HS-27A (cell line): Measurements from ENCODE around the gene GABBR2.
A peak's percentile ranks its signal among the peaks of the same experiment; 100 is the strongest.

Experiments
- DNase-seq: peaks from one replicate; pipeline ENCODE4 v3.0.0-alpha.2; 2012; ENCODE audit warnings: low read depth, missing footprints

GABBR2 gene

DNA sequence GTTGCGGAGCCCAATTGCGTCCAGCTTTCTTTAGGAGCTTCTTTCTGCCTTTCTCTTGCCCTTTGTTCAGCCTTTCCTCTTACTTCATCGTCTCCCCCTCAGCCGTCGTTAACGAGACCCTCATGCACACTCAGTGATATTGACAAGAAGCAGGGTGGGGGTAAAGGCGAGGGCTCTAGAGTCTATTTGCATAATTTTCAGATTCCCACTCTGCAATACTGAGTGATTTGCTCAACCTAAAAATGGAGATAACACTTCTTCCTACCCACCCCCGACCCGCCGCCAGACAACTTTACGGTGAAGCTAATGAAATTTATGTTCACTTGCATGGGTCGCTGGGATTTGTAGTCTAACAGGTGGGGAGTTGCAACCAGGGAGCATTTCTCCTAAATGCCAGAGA lies 452.0 kb downstream of the GABBR2 start:
- DNase-seq: no peak

DNA sequence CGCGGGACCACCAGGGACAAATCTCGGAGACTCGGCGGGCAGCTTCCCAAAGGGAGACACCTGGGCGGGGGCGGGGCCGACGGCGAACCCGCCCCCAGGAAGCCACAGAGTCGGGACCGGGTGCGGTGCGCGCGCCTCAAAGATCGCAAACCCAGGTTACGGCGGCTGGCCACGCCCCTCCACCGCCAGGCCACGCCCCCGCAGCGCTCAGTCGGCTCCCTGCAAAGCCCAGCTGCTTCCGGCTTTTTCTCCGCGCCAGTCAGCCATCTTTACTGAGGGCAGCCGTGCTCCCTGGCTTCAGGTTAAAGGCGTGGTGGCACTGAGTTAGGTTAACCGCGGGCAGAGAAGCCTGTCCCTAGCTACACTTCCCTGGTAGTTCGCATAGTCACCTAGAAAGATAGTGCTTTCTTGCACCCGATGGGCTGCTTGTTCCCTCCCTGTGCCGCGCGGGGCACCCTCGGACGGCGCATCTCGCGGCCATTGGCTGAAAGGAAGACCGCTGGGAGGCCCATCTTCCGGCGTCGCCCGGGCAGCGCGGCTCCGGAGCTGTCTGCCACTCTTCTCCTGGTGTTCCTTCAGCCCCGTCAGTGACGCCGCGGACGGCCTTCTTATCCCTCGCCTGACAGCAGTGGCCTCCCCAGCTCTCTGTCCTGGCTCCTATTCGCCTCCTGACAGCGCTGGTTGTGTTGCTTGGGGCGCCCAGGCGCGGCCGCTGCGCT lies 453.0 kb downstream of the GABBR2 start, which contains the start of gene TBC1D2:
Gene TBC1D2, minus strand, starts transcription at position 72 of the 719 bp plus-strand sequence. CDS start 108 bp downstream, outside the sequence.
- peak; percentile 89 for DNase-seq

DNA sequence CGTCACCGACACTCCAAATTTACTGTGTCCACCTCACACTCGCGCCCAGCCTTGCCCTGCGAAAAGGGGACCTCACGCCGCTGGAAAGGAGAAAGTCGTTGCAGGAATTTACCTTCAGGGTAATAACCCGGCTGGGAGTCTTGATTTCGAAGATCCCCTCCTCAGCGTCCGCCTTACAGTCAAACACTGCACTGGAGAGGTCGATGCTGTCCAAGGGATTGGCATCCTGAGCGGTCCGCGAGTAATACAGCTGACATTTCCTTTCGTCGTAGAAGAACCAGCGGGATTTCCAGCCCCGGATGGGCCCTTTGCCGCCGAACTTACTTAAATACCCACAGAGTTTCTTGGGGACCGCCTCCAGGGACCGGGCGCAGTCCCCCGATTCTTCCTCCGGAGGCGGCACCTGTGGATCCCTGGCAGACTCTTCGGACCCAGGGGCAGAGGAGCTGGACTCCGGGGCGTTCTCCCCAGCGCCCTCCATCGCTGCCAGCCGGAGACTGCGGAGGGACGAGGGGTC lies 453.6 kb downstream of the GABBR2 start:
- no peak for DNase-seq

DNA sequence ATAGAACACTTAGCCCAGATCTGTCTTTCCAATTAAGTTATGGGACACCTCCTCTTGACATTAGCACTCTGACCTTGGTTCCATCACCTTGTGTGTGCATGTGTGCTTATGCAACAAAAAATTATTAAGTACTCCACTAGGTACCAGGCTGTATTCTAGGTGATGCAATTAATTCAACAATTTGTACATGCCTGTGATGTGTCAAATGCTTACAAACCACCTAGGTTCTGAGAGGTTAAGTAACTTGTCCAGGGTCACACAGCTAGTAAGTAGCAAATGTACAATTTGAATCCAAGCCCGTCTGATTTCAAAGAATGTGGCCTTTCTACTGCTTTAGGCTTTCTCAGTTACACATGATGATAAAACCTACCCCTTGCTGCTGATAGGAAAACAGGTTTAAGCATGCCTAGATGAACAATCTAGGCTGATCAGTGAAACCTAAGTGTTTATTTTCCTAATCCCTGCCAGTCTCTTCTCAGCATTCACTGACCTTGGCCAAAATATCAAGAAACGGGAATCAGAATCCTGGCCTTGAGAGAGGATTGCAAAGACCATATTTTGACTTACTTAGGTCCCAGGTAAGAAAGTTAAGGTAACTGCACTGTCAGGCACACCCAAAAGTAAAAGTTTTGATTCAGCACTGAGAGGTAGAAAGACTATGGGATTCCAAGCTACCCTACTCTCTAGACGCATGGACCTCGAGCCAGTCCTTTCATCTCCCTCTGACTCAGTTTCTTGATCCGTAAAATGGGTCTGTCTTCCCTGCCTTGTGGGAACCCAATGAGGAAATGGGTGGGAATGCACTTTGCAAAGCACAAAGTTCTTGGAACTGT lies 454.3 kb downstream of the GABBR2 start:
- DNase-seq: no peak

DNA sequence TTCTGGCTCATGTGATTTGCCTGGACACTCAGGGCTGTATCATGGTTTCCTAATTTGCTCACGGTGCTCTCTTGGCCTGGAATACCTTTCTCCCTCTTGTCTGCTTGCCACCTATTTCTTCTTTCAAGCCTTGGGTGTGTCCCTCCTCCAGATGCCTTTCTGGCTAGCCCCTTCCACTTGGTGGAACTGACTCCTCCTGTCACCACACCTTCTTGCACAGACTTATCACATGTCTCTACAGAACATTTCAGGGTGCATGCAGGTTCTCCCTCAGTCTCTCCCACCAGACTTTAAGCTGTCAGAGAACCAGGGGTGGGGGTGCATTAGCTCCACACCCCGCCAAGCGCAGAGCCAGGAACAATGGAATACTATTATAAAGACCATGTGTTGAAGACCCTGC lies 455.2 kb downstream of the GABBR2 start:
- DNase-seq: no peak

DNA sequence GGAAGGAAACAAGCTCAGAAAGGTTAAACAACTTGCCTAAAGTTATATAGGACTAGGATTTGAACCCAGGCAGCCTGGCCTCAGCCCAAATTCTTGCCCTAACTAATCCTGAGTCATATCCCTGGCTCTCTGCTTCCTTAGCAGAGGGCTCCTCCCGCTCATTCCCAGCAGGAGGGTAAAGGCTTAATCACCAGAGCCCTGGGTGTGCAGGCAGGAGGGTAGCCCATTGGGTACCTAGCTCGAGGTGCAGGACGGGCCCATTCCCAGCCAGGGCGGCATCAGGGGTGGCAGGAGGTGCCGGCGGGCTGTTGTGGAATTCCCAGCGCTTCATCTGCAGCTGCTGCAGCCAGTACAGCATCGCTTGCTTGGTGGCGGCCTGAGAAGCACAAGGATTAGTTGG lies 457.2 kb downstream of the GABBR2 start:
- DNase-seq: peak; percentile 82

DNA sequence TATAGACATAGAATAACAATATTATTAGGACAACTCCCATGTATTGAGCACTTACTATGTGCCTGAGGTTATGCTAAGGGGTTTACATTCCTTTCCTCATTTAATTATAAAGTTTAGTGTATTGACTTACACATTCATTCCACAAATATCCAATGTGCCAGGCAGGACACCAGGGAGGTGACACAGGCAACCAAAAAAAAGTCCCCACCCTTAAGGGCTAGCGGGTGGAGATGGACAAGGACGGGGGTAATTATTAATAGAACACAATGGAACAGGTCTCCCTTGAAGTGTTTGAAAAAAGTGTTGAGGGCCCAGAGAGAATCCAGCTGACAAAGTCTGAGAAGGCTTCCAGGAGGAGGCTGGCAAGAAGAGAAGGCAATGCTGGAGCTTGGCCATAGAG lies 459.0 kb downstream of the GABBR2 start:
- DNase-seq: no peak

DNA sequence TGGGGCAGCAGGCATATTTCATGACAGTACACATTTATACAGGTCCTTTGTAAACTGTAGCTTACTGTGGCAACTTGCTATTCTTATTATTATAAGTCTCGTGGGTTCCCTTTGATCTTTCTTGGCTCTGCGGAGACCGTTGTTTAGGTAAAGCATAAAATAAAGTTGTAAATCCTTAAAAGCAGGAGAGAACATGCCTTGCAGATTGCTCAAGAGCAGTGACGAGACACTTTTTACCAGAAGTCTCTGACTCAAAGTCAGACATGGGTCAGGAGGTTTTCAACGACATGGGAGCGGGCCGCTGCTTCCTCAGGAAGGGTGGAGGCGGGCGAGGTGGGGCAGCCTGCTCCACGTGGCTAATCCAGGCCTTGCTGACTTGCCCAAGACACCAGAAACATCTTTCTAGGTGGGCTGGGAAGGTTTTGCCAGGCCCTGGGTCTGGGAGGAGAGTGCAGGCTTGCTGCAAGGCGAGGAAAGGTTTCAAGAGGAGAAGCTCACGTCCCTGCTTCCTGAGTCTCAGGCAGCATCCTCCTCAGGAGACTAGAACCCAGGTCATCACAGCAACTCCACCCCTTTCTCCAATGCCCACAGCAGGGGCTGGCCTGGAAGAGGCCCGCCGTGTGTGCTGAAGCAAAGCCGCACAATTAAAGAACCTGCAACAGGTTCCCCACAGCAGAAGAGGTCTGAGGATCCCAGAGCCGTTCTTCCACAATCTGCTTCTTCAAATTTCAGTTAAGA lies 459.8 kb downstream of the GABBR2 start:
- peak; percentile 41 for DNase-seq

DNA sequence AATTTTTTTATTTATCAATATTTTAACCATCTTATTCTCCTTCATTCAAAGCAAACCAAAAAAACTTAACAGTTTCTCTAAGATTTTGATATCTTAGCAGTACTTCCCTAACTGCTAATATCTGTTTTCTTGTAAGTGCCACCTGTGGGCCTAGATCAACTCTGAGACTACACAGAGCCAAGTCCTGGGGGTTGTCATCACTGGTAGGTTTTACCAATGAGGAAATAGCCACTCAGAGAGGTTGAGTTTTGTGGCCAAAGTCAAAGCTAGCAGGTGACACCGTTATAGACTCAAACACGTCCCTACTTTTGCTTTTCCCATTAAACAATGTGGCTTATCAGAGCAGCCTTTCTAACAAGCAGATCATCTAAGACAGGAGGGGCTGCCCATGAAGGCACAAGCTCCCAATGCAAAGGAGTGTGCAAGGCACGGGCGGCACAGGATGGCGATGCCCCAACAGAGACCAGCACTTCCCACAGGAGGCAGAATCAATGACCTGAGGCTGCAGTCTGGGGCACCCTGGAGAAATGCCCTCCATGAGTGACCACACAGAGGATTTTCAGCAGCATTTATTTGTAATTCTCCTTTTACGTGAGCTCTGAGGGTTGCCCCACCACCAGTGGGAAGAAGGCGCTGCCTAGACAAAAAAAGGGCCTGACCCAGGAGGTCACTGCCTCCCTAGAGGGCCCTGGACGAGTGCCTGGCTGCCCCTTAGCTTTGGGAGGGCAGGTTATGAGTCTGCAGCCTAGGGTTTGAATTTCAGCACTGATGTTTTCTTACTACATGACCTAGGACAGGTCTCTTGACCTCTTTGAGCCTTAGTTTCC lies 460.7 kb downstream of the GABBR2 start:
- no peak for DNase-seq

DNA sequence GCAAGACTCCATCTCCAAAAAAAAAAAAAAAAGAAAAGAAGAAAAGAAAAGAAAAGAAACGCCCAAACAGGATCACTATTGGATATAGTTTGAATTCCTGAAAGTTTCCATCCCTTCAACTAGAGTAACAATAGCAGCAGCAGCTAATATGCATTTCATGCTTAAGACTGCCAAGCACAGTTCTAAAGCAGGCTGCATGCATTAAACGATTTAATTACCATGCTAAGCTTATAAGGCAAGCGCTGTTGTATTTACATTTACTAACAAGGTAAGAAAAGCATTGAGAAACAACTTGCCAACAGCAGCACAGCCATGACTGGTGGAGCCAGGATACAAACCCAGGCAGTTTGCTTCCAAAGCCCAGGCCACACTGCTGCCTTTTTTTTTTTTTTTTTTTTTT lies 466.3 kb downstream of the GABBR2 start:
- no peak for DNase-seq

DNA sequence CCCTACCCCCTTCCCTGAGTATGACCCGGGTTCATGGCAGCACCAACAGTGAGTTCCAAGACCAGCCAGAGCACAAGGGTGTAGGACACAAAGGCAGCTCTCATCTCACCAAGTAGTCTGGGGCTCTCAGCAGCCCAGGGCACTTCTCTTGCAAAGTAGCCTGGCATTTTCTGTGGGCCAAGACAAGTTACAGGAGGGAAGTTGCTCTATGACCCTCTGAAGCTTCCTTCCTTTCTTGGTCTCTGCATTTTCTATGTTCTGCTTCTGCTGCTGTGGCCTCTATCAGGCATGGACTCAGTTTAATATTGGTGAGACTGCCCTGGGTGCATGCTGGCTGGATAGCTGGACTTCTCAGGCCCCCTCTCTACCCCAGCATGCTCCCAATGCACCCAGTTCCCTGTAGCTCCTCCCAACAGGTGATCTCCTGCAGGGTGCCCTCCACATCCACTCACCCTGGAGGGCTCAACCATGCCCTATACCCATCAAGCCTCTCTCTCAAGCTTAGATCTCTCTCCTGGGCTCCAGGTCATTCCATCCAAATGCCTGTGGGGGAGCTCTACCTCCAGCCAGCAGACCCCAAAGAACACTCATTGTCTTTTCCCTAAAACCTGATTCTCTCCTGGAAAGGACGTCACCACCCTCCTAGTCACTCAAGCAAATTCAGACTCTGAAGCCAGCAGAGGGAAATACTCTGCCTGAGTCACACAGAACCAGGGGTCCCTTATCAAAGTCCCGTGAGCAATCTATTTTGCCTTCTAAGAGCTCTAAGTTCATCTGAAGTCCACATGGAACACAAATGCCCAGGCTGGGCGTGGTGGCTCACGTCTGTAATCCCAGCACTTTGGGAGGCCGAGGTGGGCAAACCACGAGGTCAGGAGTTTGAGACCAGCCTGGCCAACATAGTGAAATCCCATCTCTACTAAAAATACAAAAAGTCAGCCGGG lies 467.1 kb downstream of the GABBR2 start:
- DNase-seq: no peak

DNA sequence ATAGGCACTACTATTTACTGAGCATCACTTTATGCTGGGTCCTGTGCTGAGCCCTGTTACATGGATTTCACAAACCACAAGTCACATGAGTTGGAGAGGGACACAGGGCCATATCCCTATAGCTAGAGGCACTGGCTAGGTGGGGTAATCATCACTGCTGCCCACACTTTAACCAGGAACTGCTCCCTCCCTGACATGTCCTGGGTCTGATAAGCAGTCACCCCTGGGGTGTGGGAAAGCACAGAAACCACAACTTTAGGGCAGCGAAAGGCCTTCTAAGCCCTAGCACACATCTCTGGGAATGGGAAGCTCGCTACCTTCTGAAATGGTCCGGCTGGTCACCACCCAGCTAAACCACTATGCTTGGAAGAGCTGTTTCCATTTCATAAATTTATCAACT lies 468.3 kb downstream of the GABBR2 start:
- DNase-seq: no peak
